Duodenal mucosa (tissue), 2 donors: ENCODE measurements around the gene SLCO2A1.

Experiments
- H3K27ac ChIP-seq: one replicate; pipeline ENCODE4 v1.7.0; 2013; ENCODE audit warnings: low read depth, low read length
- H3K27me3 ChIP-seq, 2 donors: one replicate each; pipeline ENCODE4 v1.7.0; 2013; ENCODE audit warnings: low read length in 2 of 2, control low read depth in 1 of 2; ENCODE audit not compliant: insufficient read depth in 2 of 2, control insufficient read depth in 1 of 2
- H3K36me3 ChIP-seq, 2 donors: one replicate each; pipeline ENCODE4 v1.7.0; 2013; ENCODE audit warnings: low read length in 2 of 2, control low read depth in 1 of 2; ENCODE audit not compliant: insufficient read depth in 2 of 2, control insufficient read depth in 1 of 2
- H3K4me1 ChIP-seq, 2 donors: one replicate each; pipeline ENCODE4 v1.7.0; 2013; ENCODE audit warnings: low read length in 2 of 2, control low read depth in 1 of 2; ENCODE audit not compliant: insufficient read depth in 2 of 2, control insufficient read depth in 1 of 2
- H3K4me3 ChIP-seq, 2 donors: one replicate each; pipeline ENCODE4 v1.7.0; 2013; ENCODE audit warnings: low read length in 2 of 2, low read depth in 1 of 2
- H3K9ac ChIP-seq, 2 donors: one replicate each; pipeline ENCODE4 v1.7.0; 2013; ENCODE audit warnings: low read length in 2 of 2, low read depth in 1 of 2
- H3K9me3 ChIP-seq, 2 donors: one replicate each; pipeline ENCODE4 v1.7.0; 2013; ENCODE audit warnings: low read length in 2 of 2, control low read depth in 1 of 2; ENCODE audit not compliant: control insufficient read depth in 1 of 2

SLCO2A1 gene

DNA sequence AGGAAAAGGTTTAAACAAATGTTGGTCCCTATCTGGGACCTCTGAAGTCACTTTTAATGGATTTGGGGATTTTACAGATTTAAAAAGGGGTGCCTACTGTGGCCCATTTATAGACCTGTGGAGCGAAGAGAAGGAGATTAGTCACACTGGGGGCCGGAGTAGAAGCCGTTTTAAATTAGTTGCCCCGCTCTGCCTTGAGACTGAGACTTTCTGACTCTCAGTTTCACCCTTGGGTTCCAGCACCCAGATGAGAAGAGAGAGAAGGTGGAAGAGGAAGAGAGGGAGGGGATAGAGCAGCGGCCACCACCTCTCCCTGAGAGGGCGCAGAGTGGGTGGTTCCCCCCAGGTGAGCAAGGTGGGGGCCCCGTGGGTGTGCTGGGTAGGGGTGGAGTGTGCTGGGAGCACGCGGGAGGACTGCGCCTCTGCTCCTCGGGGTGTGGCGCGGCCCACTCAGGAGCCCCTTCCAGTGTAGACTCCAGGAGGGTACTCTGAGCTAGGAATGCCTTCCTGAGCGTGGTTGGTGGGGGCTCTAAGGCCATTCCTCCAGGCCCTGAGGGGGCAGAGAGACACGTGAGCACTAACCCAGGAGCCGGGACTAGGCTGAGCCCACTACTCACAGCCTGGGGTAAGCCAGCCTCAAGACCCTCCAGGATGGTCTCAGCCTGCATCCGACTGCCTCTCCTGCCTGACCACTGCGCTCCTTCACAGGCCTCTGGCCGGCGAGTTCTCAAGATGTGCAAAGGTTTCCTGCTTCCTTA lies 101.4 kb downstream of the SLCO2A1 start:
- Histone ChIP-seq H3K9me3 (no peaks in the 10 kb centered on the region), H3K36me3 (no peaks in the 10 kb centered on the region), H3K27ac (no peak overlapping the region), H3K4me1 (peaks cover 5 to 7% of the 10 kb centered on the region in 2 donors), H3K9ac (no peak overlapping the region), H3K4me3 (peak overlapping the region; percentile 33 to 51), H3K27me3 (peaks cover 0 to 8% of the 10 kb centered on the region in 2 donors)

- no peaks in the 10 kb centered on the region for H3K9me3 ChIP-seq
- H3K36me3 ChIP-seq: no peaks in the 10 kb centered on the region
- H3K4me3 ChIP-seq: peak overlapping the region; percentile 58 to 60
- peaks cover 0 to 8% of the 10 kb centered on the region in 2 donors for H3K27me3 ChIP-seq
- H3K9ac ChIP-seq: peak overlapping the region in 1 of 2 donors; percentile 38
- no peak overlapping the region for H3K27ac ChIP-seq
- H3K4me1 ChIP-seq: peaks cover 5 to 7% of the 10 kb centered on the region in 2 donors
These were observed 102.1 kb downstream of the SLCO2A1 start for GRCh38 chr3:133927540-133928066.

- no peaks in the 10 kb centered on the region for H3K36me3 ChIP-seq
- H3K4me3 ChIP-seq: peak overlapping the region; percentile 58 to 60
- H3K4me1 ChIP-seq: peaks cover 5 to 7% of the 10 kb centered on the region in 2 donors
- H3K9ac ChIP-seq: peak overlapping the region in 1 of 2 donors; percentile 38
- H3K9me3 ChIP-seq: no peaks in the 10 kb centered on the region
- H3K27me3 ChIP-seq: peaks cover 0 to 8% of the 10 kb centered on the region in 2 donors
- H3K27ac ChIP-seq: no peak overlapping the region
These were observed 102.8 kb downstream of the SLCO2A1 start for GRCh38 chr3:133926736-133927539.

DNA sequence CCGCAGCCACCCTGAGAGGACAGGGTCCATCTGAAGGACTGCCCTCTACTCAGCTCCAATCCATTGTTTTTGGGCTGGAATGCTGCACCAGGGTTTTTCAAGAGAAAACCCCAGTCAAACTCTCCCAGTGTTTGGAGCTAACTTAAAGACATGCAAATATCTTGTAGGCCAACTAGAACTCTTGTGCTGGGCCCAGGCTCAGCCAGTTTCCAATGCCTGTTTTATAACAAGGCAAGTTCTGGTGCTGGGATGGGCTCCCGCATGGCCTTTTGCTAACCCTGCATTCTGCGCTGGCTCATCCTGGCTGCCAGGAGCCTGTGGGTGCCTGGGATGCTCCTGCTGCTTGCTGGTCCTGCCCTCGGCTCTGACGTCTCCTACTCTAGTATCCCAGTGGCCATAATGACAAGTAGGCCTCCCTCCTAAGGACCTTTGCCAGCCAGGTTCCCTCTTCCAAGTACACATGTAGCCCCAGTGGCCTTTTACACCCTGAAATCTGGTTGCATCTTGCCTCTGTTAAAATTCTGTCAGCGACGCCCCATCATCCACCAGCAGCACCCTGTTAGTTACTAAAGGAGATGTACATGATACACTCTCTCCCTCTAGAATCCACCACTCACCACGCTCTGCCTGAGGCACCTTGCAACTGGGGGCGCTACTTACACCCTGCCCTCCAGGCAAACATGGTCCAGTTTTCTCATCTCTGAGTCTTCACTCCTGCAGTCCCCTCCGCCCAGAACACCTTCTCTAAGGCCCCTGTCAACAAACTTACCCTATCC lies 103.6 kb downstream of the SLCO2A1 start:
- no peaks in the 10 kb centered on the region for H3K36me3 ChIP-seq

DNA sequence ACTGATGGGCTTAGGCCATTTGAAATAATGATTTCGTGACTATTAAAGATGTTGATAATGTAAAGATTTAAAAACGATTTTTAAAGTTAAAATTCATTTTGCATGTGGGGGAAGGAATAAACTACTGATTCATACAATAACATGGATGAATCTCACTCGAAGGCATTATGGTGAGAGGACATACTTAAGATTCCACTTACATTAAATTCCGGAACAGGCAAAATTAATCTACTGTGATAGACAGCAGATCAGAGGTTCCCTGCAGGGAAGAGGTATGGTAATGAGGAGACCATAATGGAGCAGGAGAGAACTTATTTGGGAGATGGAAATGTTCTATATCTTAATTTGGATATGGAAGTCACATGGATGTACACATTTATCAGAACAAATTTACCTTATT lies 105.7 kb downstream of the SLCO2A1 start:
- Histone ChIP-seq H3K4me3 (no peak overlapping the region), H3K9me3 (no peaks in the 10 kb centered on the region), H3K9ac (no peak overlapping the region), H3K36me3 (no peaks in the 10 kb centered on the region), H3K27me3 (peaks cover 7 to 12% of the 10 kb centered on the region in 2 donors), H3K4me1 (peaks cover 5 to 7% of the 10 kb centered on the region in 2 donors), H3K27ac (no peak overlapping the region)

More for the DNA sequence above, 103.6 kb downstream of the SLCO2A1 start:
- H3K27me3 ChIP-seq: peaks cover 0 to 9% of the 10 kb centered on the region in 2 donors
- H3K27ac ChIP-seq: no peak overlapping the region
- H3K4me1 ChIP-seq: peaks cover 5 to 7% of the 10 kb centered on the region in 2 donors
- no peak overlapping the region for H3K9ac ChIP-seq
- H3K9me3 ChIP-seq: no peaks in the 10 kb centered on the region
- no peak overlapping the region for H3K4me3 ChIP-seq

DNA sequence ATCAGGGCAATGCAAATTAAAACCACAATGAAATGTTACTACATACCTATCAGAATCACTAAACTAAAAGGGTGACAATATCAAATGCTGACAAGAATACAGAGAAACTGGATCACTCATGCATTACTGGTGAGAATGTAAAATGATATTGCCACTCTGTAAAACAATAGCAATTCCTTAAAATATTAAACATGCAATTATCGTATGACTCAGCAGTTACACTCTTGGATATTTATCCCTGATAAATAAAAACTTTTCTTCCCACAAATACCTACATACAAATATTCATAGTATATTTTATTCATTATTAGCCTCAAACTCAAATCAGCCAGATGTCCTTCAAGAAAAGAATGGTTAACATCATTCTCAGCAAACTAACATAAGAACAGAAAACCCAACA lies 108.1 kb downstream of the SLCO2A1 start:
- H3K27ac ChIP-seq: no peak overlapping the region
- no peaks in the 10 kb centered on the region for H3K4me1 ChIP-seq
- H3K9ac ChIP-seq: no peak overlapping the region
- peaks cover 5 to 9% of the 10 kb centered on the region in 2 donors for H3K27me3 ChIP-seq
- no peaks in the 10 kb centered on the region for H3K36me3 ChIP-seq
- H3K9me3 ChIP-seq: peaks cover 0 to 4% of the 10 kb centered on the region in 2 donors
- H3K4me3 ChIP-seq: no peak overlapping the region

GRCh38 chr3:133917144-133917543 lies 112.6 kb downstream of the SLCO2A1 start:
- Histone ChIP-seq H3K4me3 (no peak overlapping the region), H3K27me3 (peaks cover 5 to 28% of the 10 kb centered on the region in 2 donors), H3K36me3 (no peaks in the 10 kb centered on the region), H3K9me3 (peaks cover 0 to 4% of the 10 kb centered on the region in 2 donors), H3K27ac (no peak overlapping the region), H3K9ac (no peak overlapping the region), H3K4me1 (no peaks in the 10 kb centered on the region)

DNA sequence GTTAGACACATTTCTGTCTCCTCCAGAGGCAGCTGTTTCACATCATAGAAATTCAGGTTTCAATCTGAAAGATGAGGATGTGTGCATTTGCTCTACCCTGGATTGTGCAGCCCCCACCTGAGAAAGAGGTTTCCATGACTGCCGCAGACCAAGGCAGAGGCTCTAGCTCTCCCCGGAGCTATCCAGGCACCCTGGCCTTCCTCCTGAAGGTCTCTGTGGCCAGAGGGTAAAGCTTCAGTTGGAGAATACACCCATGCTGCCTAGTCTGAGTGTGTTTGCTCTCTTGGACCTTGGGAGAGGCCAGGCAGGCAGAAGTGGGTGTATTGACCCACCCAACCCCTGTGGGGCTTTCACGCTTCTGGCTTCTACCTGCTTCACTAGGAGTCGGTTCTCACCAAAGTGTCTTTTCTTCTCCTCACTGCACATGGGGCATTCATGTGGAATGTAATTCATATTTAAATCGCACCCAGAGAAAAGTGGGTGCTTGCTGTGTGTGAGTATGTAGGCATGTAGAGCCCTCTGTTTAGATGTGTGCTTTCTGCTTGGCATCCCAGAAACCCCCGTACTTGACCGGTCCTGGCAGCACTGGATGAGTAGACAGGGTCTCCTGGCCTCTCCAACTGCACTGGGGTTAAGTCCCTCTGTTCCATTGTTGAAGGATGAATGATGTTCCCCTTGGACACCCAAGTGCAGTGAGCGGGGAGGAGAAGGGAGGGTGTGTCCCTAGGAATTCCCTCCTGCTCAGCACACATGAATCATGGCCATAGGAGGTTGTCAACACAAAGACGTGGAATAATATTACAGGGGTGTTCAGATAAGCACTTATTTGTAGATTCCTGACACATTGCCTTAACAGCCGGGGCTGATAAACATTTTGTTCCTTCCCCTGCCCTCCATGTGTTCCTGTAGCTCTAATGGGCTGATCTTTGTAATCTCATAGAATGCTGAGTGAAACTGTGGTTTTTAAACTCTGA lies 113.8 kb downstream of the SLCO2A1 start:
- Histone ChIP-seq H3K36me3 (no peaks in the 10 kb centered on the region), H3K4me1 (no peaks in the 10 kb centered on the region), H3K4me3 (no peak overlapping the region), H3K9me3 (peaks cover 0 to 4% of the 10 kb centered on the region in 2 donors), H3K9ac (no peak overlapping the region), H3K27me3 (peaks cover 4 to 30% of the 10 kb centered on the region in 2 donors), H3K27ac (no peak overlapping the region)
